ENCODE measurements around the gene CYP21A2.
A peak's percentile ranks its signal among the peaks of the same experiment; 100 is the strongest.

The CYP21A2 gene

GRCh38 chr6:32076321-32076809 lies 38.1 kb downstream of the CYP21A2 start:
- H3K27ac ChIP-seq (ENCODE audit: low read depth, low read length), result no peak overlapping the region
- H3K9me3 ChIP-seq (ENCODE audit: low read length), result no peaks in the 10 kb centered on the region
- peaks cover 14% of the 10 kb centered on the region for H3K36me3 ChIP-seq (ENCODE audit: insufficient read depth, low read length)
- no peaks in the 10 kb centered on the region for H3K27me3 ChIP-seq (ENCODE audit: control insufficient read depth in 1 of 2, insufficient read depth in 2 of 2, low read length in 2 of 2)
- peaks cover 10% of the 10 kb centered on the region for H3K4me1 ChIP-seq (ENCODE audit: insufficient read depth, low read length)
- H3K4me3 ChIP-seq (ENCODE audit: low read depth in 1 of 2, low read length in 2 of 2), result no peak overlapping the region
- no peak overlapping the region for H3K9ac ChIP-seq (ENCODE audit: low read length)

DNA sequence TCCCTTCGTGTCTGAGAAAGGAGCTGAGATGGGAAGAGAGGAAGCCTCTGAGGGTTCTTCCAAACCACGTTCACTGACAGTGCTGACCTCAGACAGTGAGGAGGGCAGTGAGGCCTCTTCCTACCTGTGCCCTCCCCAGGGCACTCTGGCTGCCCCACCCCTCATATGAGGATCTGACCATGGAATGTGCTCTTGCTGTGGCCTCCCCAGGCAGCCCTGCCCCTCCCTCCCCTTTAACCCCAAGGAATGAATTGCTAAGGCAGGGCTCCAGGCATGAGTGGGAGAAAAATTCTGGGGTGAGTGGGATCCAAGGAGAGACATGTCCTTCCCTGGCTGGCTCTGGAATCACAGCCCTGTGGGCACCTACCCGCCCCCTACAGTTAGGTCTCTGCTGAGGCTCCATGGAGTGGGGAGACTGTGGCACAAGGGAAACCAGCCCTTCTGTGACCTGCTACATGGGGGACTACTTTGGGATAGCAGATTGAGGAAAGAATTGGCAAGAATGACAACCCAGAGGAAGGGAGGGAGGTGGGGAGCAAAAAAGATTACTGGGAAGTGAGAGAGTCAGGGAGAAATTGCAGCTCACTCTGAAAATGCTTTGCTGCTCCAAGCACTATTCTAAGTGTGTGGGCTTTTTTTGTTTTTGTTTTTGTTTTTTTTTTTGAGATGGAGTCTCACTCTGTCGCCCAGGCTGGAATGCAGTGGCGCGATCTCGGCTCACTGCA lies 41.5 kb downstream of the CYP21A2 start:
- H3K36me3 ChIP-seq (ENCODE audit: insufficient read depth, low read length), result peaks cover 22% of the 10 kb centered on the region
- no peaks in the 10 kb centered on the region for H3K27me3 ChIP-seq (ENCODE audit: control insufficient read depth in 1 of 2, insufficient read depth in 2 of 2, low read length in 2 of 2)
- no peaks in the 10 kb centered on the region for H3K9me3 ChIP-seq (ENCODE audit: low read length)
- H3K4me1 ChIP-seq (ENCODE audit: insufficient read depth, low read length), result peaks cover 27% of the 10 kb centered on the region
- H3K9ac ChIP-seq (ENCODE audit: low read length), result no peak overlapping the region
- no peak overlapping the region for H3K4me3 ChIP-seq (ENCODE audit: low read depth in 1 of 2, low read length in 2 of 2)
- H3K27ac ChIP-seq (ENCODE audit: low read depth, low read length), result no peak overlapping the region

- Histone ChIP-seq H3K9ac (ENCODE audit: low read length) (no peak overlapping the region), H3K27me3 (ENCODE audit: control insufficient read depth in 1 of 2, insufficient read depth in 2 of 2, low read length in 2 of 2) (peaks cover 0 to 14% of the 10 kb centered on the region in 2 donors), H3K27ac (ENCODE audit: low read depth, low read length) (peak overlapping the region; percentile 9), H3K4me1 (ENCODE audit: insufficient read depth, low read length) (peaks cover 27% of the 10 kb centered on the region), H3K9me3 (ENCODE audit: low read length) (no peaks in the 10 kb centered on the region), H3K4me3 (ENCODE audit: low read depth in 1 of 2, low read length in 2 of 2) (no peak overlapping the region), H3K36me3 (ENCODE audit: insufficient read depth, low read length) (peaks cover 22% of the 10 kb centered on the region)
These were observed 43.2 kb downstream of the CYP21A2 start for GRCh38 chr6:32081168-32081990.

DNA sequence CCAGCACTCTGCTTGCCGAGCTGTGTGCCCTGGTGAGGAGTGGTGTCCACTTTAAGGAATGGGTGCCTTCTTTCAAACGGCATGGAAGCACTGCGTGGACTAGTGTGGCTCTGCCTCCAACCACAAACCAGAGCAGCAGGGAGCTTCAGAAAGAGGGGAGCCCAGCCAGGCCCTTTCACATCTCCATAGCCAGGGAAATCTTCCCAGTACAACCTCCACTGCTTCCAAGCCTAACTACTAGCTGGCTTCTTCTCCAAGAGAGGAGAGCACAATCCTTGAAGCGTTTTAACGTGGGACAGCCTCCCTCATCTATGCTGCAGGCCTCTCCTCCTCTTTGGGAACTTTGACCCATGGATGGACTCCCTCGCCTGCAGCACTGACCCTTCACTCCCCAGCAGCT lies 44.3 kb downstream of the CYP21A2 start:
- Histone ChIP-seq H3K9me3 (ENCODE audit: low read length) (no peaks in the 10 kb centered on the region), H3K4me1 (ENCODE audit: insufficient read depth, low read length) (peaks cover 25% of the 10 kb centered on the region), H3K4me3 (ENCODE audit: low read depth in 1 of 2, low read length in 2 of 2) (no peak overlapping the region), H3K36me3 (ENCODE audit: insufficient read depth, low read length) (peaks cover 22% of the 10 kb centered on the region), H3K9ac (ENCODE audit: low read length) (no peak overlapping the region), H3K27me3 (ENCODE audit: control insufficient read depth in 1 of 2, insufficient read depth in 2 of 2, low read length in 2 of 2) (peaks cover 0 to 22% of the 10 kb centered on the region in 2 donors), H3K27ac (ENCODE audit: low read depth, low read length) (no peak overlapping the region)

- Histone ChIP-seq H3K36me3 (ENCODE audit: insufficient read depth, low read length) (peaks cover 22% of the 10 kb centered on the region), H3K4me3 (ENCODE audit: low read depth in 1 of 2, low read length in 2 of 2) (no peak overlapping the region), H3K9me3 (ENCODE audit: low read length) (no peaks in the 10 kb centered on the region), H3K4me1 (ENCODE audit: insufficient read depth, low read length) (peaks cover 24% of the 10 kb centered on the region), H3K27me3 (ENCODE audit: control insufficient read depth in 1 of 2, insufficient read depth in 2 of 2, low read length in 2 of 2) (peaks cover 0 to 22% of the 10 kb centered on the region in 2 donors), H3K27ac (ENCODE audit: low read depth, low read length) (no peak overlapping the region), H3K9ac (ENCODE audit: low read length) (no peak overlapping the region)
These were observed 44.7 kb downstream of the CYP21A2 start for GRCh38 chr6:32082935-32083334.

DNA sequence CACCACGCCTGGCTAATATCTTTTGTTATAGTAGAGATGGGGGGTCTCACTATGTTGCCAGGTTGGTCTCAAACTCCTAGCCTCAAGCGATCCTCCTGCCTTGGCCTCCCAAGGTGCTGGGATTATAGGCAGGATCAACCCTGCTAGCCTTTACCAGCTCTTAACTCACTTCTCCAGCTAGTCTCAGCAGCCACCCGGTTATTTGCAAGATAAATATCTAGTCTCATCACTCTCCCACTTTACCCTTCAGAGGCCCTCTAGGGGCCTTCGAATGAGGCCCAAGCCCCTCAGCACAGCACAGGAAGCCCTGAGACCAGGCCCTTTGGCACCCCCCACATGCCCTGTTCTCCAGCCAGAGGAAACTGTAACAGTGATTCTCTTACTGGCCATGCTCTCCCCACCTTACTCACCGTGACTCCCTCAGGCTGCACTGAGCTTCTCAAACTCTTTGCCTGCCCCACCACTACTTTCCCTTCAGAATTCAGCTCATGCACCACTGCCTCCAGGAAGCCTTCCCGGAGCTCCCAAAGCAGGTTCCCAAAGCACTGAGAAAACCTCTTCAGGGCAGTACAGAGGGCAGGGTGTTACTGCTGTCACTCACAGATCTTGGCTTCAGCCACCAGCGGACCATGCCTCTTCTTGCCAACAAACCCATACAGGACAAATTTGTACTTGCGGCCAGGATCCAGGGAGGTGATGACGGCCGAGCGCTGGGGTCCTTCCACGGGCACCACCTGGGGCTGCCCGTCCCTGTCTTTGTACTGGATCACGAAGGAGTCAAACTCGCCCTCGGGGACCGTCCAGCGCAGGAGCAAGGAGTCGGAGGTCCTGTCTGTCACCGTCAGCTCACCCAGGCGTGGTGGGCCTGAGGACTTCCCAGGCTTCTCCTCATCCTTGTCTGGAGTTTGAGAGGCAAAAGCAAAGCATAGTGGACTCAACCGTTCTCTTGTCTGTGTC lies 45.9 kb downstream of the CYP21A2 start:
- Histone ChIP-seq H3K9me3 (ENCODE audit: low read length) (no peaks in the 10 kb centered on the region), H3K27ac (ENCODE audit: low read depth, low read length) (no peak overlapping the region), H3K36me3 (ENCODE audit: insufficient read depth, low read length) (peaks cover 22% of the 10 kb centered on the region), H3K4me1 (ENCODE audit: insufficient read depth, low read length) (peaks cover 24% of the 10 kb centered on the region), H3K27me3 (ENCODE audit: control insufficient read depth in 1 of 2, insufficient read depth in 2 of 2, low read length in 2 of 2) (peaks cover 0 to 22% of the 10 kb centered on the region in 2 donors), H3K4me3 (ENCODE audit: low read depth in 1 of 2, low read length in 2 of 2) (no peak overlapping the region), H3K9ac (ENCODE audit: low read length) (no peak overlapping the region)

DNA sequence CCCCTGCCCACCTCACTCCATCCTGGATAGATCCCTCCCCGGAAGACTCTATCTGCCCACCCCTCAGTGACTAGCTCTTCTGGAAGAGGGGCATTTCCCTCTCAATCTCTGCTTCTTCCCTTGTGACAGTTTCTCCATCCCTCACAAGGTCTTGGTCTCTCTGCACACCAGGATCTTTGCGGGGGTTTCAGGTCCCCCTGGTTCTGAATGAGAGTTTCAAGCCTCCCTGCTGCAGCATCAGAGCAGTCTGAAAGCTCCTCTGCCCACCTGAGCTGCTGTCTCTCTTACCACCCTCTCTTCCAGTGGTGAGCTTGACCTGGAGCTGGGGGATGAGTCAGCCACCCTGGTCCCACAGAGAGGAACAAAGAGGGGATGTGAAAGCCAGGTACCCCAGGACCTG lies 46.6 kb downstream of the CYP21A2 start:
- H3K4me3 ChIP-seq (ENCODE audit: low read depth in 1 of 2, low read length in 2 of 2), result no peak overlapping the region
- H3K9ac ChIP-seq (ENCODE audit: low read length), result no peak overlapping the region
- no peak overlapping the region for H3K27ac ChIP-seq (ENCODE audit: low read depth, low read length)
- no peaks in the 10 kb centered on the region for H3K9me3 ChIP-seq (ENCODE audit: low read length)
- peaks cover 0 to 22% of the 10 kb centered on the region in 2 donors for H3K27me3 ChIP-seq (ENCODE audit: control insufficient read depth in 1 of 2, insufficient read depth in 2 of 2, low read length in 2 of 2)
- H3K36me3 ChIP-seq (ENCODE audit: insufficient read depth, low read length), result peaks cover 16% of the 10 kb centered on the region
- H3K4me1 ChIP-seq (ENCODE audit: insufficient read depth, low read length), result peaks cover 24% of the 10 kb centered on the region

DNA sequence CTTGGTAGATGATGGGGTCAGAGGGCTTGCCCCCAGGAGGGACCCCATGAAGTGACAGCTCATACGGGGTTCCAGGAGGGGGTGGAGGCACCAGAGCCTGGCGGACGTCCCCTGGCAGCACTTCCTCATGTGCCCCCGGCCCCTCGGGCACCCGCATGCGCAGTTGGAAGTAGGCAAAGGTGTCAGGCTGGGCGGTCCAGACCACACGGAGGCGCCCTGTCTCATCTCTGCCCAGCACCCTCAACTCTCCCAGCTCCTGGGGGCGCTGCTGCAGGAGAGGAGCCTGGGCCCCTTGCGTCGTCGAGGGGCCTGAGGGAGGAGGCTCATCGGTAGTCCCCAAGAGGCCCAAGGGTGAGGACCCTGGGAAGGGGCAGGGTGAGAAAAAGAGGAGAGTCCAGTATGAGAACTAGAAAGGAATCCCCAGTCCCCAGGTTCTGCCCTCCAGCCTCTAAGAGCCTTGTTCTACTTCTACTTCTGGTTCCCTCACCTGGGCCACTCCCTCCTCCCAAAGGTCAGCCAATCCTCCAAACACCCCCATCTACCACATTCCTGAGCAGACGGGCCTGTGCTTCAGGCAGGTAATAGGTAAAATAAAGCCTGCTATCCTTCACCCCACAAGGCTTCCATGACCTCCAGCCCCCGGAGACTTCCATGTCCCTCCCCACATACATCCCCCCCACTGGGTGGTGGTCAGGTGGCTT lies 47.7 kb downstream of the CYP21A2 start:
- Histone ChIP-seq H3K27me3 (ENCODE audit: control insufficient read depth in 1 of 2, insufficient read depth in 2 of 2, low read length in 2 of 2) (peaks cover 0 to 22% of the 10 kb centered on the region in 2 donors), H3K36me3 (ENCODE audit: insufficient read depth, low read length) (peaks cover 15% of the 10 kb centered on the region), H3K4me1 (ENCODE audit: insufficient read depth, low read length) (peaks cover 24% of the 10 kb centered on the region), H3K9ac (ENCODE audit: low read length) (no peak overlapping the region), H3K27ac (ENCODE audit: low read depth, low read length) (no peak overlapping the region), H3K9me3 (ENCODE audit: low read length) (no peaks in the 10 kb centered on the region), H3K4me3 (ENCODE audit: low read depth in 1 of 2, low read length in 2 of 2) (no peak overlapping the region)

DNA sequence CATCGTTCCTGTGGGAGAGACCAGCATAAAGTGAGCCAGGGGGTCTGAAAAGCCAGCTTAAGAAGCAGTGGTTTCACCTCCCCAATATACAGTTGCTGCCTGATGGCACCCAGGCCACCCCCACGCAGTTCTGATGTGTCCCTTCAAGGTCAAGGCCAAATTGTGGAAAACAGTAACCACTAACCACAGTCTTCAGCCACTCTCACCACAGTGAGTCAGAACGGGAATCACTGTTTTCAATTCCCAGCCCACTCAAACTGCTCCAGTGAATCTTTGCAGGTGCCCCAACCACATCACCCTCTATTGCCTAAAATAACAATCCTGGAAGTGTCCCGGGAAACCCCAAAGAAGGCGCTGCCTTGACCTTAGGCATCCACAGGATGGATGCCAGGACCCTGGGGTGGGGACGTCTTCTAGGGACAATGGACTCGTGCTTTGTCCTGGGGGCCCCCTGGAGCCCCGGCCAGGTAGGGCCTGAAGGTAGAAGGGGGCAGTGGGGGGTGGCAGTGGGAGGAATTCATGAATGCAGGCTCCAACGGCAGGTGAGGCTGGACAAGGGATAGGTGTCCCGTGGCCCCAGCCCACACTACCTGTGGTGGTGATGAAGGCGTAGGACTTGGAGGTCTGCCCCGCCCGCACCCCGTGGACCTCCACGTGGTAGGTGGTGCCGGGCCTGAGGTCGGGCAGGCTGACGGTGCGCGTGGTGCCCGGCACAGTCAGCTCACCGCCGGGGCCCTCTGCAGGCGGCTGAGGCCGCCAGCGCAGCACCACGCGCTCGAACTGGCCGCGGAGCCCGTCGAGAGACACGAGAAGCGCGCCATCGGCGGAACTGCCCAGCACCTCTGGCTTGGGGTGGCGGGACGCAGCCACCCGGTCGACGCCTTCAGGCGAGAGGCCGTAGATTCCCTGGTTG lies 48.7 kb downstream of the CYP21A2 start:
- peaks cover 18% of the 10 kb centered on the region for H3K4me1 ChIP-seq (ENCODE audit: insufficient read depth, low read length)
- H3K9ac ChIP-seq (ENCODE audit: low read length), result no peak overlapping the region
- peaks cover 15% of the 10 kb centered on the region for H3K36me3 ChIP-seq (ENCODE audit: insufficient read depth, low read length)
- H3K27ac ChIP-seq (ENCODE audit: low read depth, low read length), result no peak overlapping the region
- peaks cover 0 to 22% of the 10 kb centered on the region in 2 donors for H3K27me3 ChIP-seq (ENCODE audit: control insufficient read depth in 1 of 2, insufficient read depth in 2 of 2, low read length in 2 of 2)
- H3K9me3 ChIP-seq (ENCODE audit: low read length), result no peaks in the 10 kb centered on the region
- no peak overlapping the region for H3K4me3 ChIP-seq (ENCODE audit: low read depth in 1 of 2, low read length in 2 of 2)
